ENCODE results near the gene CDH16.
A peak's percentile ranks its signal among the peaks of the same experiment; 100 is the strongest.
"Not testable (repeated sequence)": the region's sequence is repeated elsewhere in the genome, so short reads cannot be mapped to it uniquely, and the experiment has no call there.

CDH16 gene

DNA sequence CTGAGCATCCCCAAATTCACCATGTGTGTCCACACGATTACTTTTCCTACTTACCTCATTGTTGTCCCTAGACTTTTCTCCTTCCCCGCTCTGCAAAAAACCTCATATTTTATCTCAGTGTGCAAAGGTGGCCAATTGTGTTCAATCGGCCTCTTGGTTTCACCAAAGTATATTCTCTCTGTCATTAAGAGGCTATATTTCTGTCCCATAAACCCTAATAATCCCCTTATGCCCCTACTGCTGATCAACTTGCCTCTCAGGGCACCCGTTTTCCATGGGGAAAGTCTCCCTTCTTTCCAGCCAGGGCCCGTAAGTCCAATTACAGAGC lies 28.3 kb upstream of the CDH16 start:
- no peak for DNase-seq (ENCODE audit: low read depth, low spot score)

DNA sequence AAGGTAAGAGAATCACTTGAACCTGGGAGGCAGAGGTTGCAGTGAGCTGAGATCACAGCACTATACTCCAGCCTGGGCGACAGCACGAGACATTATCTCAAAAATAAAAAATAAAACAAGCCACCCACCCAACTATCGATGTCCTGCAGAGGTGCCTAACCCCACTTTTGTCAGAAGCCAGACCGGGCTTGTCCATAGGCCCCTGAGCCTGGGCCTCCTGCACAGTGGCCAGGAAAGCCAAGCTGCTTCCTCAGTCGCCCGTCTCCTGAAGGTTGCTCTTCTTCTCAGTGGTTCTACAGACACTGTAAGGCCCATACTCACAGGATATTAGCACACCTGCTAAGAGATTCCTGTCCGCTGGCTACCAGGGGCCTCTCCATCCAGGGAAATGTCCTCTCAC lies 27.9 kb upstream of the CDH16 start:
- no peak for DNase-seq (ENCODE audit: low read depth, low spot score)

DNA sequence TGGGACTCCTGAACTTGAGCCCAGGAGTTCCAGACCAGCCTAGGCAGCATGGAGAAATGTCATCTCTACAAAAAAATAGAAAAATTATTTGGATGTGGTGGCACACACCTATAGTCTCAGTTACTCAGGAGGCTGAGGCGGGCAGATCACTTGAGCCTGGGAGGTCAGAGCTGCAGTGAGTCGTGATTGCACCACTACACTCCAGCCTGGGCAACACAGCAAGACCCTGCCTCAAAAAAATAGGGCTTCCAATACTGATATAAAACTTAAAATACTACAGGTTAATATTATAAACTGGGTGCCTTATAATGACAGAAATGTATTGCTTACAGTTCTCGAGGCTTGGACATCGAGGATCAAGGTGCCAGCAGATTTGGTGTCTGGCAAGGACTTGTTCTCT lies 27.3 kb upstream of the CDH16 start:
- DNase-seq (ENCODE audit: low read depth, low spot score) = no peak

DNA sequence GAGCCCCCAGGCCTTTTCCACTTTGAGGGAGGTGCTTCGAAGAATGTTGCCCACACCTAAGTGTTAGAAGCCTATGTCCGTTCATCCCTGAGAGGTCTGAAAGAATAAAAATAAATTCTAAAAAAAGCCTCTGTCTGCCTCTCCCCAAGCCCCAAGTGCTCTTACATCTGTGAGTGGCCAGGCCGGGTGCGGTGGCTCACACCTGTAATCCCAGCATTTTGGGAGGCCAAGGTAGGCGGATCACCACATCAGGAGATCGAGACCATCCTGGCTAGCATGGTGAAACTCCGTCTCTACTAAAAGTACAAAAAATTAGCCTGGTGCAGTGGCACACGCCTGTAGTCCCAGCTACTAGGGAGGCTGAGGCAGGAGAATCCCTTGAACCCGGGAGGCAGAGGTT lies 26.3 kb upstream of the CDH16 start:
- not testable (repeated sequence) for DNase-seq (ENCODE audit: low read depth, low spot score)

DNA sequence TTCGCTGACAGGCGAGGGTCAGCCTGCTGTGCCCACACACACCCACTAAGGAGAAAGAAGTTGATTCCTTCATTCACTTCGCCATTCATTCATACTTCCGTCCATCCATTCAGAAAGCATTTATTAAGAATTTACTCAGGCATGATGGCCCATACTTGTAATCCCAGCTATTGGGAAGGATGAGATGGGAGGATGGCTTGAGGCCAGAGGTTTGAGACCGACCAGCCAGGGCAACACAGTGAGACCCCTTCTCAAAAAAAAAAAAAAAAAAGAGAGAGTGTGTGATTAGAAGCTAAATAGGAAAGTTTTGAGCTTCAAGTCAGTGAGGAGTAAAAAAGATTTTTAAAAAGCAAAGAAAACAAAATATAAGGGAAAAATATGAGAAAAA lies 25.4 kb upstream of the CDH16 start:
- no peak for DNase-seq (ENCODE audit: low read depth, low spot score)

DNA sequence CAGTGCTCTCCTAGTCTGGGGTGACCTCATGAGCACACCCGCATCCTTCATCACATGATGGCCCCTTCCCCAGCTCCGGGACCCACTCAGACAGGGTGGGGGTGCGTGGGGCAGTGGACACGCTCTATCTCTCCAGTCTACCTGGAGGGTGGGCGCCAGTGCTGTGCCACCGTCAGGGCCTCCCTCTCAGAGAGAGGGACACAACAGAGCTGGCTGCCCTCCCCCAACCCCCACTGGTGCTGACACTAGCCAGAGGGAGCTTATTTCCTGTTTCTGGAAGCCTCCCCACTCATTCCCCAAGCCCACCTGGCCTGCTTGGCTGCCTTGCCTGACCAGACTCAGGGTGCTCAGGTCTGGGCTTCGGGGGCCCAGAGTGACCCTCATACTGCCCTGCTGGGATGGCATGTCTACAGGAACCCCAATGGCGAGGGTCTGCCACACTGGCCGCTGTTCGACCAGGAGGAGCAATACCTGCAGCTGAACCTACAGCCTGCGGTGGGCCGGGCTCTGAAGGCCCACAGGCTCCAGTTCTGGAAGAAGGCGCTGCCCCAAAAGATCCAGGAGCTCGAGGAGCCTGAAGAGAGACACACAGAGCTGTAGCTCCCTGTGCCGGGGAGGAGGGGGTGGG lies 24.9 kb upstream of the CDH16 start:
- DNase-seq (ENCODE audit: low read depth, low spot score) = no peak

DNA sequence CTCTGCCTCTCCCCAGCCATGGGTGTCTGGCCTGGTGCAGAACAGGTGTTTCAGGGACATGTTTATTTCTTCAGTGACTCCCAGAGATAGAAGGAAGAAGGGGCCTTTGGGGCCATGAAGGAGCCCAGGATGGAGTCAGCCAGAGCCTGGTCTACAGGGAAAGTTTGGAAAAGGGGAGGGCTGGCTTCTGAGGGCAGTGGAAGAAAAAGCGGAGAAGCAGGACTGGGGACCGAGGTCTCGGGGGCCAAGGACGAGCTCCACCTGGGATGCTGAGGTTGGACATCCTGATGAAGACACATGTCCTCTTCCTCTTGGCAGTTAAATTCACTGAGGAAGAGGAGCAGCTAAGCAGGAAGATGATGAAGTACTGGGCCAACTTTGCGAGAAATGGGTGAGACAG lies 24.3 kb upstream of the CDH16 start:
- no peak for DNase-seq (ENCODE audit: low read depth, low spot score)

DNA sequence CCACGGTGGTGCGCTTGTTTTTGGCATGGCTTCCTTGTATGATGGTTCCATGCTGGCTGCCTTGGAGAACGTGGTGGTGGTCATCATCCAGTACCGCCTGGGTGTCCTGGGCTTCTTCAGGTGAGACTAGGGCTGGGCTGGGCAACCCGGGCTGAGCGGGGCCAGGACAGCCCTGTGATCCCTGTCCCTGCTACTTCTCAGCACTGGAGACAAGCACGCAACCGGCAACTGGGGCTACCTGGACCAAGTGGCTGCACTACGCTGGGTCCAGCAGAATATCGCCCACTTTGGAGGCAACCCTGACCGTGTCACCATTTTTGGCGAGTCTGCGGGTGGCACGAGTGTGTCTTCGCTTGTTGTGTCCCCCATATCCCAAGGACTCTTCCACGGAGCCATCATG lies 21.6 kb upstream of the CDH16 start:
- no peak for DNase-seq (ENCODE audit: low read depth, low spot score)

DNA sequence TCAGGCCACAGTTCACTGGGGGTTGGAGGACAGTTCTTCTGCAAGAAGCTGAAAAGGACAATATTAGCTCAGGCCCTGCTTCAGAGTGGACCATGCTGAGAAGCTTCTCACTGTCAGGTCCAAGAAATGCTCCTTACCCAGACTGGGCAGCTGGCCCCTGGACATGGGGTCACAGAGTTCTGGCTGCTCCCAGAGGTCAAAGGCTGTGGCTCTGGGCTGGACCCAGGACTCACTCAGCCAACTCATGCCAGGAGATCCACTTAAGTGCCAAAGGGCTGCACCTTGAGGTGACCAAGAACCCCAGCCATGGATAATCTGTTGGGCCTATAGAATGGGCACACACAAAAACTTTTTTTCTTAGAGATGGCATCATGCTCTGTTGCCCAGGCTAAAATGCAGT lies 20.7 kb upstream of the CDH16 start:
- no peak for DNase-seq (ENCODE audit: low read depth, low spot score)

DNA sequence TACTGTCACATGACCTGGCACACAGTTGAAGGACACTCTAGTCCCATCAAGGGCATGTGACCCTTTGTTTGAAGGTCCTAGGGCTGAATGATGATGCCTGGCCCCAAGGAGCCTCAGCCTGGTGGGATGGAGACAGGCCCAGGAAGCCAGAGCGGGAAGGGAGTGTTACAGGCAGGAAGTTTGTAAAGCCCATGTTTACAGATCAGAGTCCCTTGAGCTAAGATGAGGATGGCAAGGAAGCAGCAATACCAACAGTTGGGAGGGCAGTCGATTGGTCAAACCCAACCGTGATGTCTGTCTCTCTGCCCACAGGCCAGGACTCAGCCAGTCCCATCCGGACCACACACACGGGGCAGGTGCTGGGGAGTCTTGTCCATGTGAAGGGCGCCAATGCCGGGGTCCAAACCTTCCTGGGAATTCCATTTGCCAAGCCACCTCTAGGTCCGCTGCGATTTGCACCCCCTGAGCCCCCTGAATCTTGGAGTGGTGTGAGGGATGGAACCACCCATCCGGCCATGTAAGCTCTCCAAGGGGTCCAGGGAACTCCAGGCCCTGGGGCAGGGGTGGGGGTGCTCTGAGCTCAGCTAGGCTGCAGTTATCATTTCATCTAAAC lies 19.1 kb upstream of the CDH16 start:
- no peak for DNase-seq (ENCODE audit: low read depth, low spot score)

DNA sequence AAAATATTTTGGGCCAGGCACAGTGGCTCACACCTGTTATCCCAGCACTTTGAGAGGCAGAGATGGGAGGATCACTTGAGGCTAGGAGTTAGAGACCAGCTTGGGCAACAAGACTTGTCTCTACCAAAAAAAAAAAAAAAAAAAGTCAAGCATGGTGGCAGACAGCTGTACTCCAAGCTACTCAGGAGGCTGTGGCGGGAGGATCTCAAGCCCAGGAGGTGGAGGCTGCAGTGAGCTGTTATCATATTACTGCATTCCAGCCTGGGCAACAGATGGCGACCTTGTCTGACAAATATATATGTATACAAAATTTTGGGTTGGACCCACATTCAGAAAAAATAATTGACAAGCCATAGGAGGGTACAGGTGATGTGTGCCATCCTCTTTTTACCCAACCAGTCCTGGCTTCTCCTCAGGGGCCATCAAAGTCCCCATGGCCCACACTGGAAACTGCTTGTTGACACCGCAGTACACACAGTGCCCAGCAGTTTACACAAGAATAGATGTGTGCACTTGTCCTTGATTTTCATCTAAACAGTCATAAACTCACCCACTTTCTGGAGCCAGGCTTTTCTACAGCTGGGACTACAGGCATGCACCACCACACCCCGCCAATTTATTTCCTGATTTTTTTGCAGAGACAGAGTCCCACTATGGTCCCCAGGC lies 18.3 kb upstream of the CDH16 start:
- no peak for DNase-seq (ENCODE audit: low read depth, low spot score)

DNA sequence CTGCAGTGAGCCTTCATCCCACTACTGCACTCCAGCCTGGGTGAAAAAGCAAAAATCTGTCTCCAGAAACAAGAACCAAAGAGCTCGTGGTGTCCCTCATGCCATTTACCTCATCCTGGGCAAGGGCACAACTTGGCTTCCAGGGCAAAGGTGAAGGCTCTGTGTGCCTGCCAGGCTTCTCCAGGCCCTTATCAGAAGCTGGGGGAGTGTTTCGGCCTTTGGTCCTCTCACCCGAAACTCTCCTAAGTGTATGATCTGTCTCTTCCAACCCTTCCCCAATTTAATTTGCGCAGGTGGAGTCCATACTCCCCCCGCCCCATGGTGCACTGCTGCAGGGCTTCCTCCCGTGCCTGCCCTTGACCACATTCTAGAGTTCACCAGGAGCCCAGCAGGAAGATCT lies 17.8 kb upstream of the CDH16 start:
- DNase-seq (ENCODE audit: low read depth, low spot score) = no peak

DNA sequence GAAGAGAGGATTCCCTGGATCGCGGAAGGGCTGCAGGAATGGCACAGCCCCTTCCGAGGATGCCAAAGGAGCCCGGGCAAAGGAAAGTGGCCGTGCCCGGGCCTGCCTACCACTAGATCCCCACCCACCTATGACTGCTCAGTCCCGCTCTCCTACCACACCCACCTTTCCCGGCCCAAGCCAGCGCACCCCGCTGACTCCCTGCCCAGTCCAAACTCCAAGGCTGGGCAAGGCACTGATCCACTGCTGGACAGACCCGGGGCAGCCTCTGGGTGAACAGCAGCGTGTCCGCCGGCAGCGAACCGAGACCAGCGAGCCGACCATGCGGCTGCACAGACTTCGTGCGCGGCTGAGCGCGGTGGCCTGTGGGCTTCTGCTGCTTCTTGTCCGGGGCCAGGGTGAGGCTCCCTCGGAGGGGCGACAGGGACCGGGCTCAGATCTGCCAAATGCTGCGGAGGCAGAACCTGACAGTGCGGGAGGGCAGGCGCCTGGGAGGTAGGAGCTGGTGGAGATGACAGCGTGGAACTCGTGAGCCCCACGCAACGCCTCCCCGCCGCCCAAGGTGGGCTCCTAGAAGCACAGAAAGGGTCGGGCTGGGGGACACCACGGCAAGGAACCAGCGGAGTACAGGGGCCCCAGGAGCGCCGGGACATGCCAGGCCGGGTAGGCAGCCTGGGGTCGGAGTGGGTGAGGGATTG lies 16.8 kb upstream of the CDH16 start, which contains the start of gene CES2:
CES2 (plus strand) TSS at position 203 of the 698 bp plus-strand sequence; CDS start at position 323, 120 bp downstream.
- no peak for DNase-seq (ENCODE audit: low read depth, low spot score)

DNA sequence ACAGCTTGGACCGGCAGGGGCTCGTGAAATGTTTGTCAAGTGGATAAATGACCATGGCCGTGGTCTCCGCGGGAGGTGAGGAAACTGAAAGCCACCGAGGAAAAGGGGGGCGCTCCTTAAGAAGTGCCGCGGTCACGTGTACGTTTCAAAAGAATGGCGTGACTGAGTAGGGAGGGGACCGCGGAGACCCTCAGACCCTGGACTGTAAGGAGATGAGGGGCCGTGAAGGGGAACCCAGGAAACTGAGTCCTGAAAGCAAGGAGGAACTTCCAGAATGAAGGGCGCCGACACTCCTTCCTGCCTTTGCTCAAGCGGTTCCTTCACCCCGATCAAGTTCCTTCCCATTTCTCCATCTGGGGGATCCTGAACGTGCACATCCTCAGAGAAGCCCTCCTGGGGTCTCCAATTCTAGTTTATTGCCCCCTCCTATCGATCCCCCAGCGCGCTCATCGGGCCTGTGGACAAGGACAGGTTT lies 16.2 kb upstream of the CDH16 start:
- DNase-seq (ENCODE audit: low read depth, low spot score) = not testable (repeated sequence)

DNA sequence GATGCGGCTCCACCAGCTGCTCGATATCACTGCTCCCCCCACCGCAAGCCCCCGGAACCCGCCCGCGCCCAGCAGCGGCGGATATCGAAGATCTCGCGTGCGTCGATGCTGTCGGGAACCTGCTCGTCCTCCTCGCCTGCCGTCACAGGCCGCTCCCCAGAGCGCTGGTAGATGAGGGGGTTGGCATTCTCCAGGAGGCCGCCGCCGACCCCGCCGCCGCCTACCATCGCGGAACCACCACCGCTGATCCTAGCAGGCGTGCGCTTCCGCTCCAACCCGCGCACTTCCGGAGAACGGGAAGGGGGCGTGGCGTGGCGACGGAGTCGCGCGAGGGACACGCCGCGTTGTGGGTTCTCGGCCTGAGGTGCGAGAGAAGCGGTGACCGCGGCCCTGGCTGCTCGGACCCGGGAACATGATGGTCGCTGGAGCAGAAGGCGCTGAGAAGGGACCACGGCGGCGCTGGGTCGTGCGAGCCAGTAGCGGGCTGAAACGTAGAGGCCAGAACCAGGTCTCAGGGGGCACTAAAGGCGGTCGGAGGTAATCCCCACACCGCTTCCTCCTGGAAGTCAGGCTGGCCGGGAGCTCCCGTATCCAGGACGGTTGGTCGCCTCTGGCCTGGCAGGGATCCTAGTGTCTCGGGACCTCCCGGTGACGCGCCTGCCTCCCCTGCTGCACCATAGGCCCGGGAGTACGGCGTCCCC lies 15.6 kb upstream of the CDH16 start, which contains the start of gene CIAO2B:
CIAO2B (minus strand) TSS at position 265 of the 701 bp plus-strand sequence; CDS start at position 227, 38 bp downstream.
- DNase-seq (ENCODE audit: low read depth, low spot score) = peak; percentile 58

DNA sequence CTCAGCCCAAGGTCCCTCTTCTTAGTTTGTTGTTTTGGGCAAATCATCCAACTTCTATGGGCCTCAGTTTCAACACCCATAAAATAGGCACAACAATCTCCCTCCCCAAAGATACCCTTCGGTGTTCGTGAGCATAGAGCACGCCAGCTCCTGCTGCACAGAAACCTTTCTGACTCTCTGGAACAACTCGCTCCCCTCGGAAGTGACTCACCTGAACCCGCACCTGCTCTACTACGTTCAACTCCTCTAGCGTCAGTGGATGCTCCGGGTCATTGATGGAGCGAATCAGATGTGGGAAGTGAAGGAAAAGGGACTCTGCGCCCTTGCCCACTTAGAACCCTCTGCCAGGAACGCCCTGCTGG lies 15.1 kb upstream of the CDH16 start:
- DNase-seq (ENCODE audit: low read depth, low spot score) = no peak

DNA sequence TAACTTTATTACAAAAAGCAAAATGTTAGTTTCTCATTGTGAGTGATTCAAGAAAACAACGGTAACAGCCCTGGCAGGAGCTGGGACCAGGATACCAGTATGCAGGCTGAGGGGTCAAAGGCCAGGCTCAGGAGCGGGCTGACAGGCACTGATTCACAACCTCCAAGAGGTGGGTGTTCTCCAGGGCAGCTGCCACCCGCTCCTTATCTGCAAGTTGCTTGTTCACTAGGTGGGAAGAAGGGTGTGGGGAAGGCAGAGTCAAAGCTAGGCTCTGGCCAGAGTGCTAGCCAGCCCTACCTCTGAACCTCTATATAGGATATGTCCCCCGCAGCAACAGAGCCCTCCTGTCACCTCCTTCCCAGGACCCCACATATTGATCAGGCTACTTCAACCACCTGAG lies 13.4 kb upstream of the CDH16 start:
- no peak for DNase-seq (ENCODE audit: low read depth, low spot score)

DNA sequence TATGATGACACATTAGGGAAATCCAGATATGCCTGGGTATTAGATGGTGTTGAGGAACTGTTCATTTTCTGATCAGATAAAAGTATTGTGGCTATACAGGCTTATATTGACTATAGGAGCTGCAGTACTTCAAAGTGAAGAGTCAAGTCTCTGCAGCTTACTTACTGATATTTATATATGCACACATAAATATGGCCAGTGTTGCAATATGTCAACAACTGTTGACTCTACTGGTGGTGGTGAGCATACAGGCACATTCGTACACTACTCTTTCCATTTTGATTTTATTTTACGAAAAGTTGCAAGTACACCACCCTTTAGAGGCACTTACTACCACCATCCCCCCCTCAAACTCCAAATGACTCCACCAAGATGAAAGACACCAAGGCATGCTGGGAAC lies 13.0 kb upstream of the CDH16 start:
- DNase-seq (ENCODE audit: low read depth, low spot score) = no peak

DNA sequence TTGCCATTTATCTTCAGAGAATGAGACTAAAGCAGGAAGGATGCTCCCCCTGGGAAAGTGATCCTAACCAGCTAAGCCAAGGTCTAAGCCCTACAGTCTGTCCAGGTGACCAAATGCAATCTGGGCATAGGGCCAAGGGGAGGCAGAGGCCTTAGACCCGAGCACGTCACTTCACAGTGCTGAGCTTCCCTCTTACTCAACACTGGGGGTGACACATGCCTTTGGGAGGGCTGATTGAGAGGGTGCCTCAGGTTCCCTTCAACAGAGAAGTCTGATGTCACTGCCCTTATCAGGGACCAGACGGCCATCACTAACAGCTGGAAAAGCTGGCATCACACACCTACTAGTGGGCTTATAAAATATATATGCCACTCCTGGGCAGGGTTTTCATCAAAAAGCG lies 11.5 kb upstream of the CDH16 start:
- no peak for DNase-seq (ENCODE audit: low read depth, low spot score)

DNA sequence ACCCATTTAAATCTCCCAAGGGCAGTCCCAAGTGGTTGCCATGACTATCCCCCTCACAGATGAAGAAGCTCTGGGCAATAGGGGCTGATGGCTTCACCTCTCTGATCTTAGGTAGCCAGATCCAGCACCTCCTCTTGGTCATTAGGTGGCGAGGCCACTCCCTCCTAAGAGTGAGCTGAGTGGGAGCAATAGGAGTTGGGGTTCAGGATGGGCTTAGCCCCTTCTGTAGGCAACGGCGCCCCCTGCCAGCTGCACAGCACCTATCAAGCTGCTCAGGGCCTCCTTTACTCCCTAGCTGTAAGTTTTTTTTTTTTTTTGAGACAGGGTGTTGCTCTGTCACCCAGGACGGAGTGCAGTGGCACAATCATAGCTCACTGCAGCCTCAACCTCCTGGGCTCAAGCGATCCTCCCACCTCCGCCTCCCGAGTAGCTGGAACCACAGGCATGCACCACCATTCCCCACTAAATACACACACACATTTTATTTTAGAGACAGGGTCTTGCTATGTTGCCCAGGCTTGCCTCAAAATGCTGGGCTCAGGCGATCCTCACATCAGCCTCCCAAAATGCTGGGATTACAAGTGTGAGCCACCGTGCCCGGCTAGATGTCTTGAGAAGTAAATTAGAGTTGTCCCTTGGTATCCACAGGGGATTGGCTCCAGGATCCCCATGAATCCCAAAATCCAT lies 10.2 kb upstream of the CDH16 start:
- no peak for DNase-seq (ENCODE audit: low read depth, low spot score)

DNA sequence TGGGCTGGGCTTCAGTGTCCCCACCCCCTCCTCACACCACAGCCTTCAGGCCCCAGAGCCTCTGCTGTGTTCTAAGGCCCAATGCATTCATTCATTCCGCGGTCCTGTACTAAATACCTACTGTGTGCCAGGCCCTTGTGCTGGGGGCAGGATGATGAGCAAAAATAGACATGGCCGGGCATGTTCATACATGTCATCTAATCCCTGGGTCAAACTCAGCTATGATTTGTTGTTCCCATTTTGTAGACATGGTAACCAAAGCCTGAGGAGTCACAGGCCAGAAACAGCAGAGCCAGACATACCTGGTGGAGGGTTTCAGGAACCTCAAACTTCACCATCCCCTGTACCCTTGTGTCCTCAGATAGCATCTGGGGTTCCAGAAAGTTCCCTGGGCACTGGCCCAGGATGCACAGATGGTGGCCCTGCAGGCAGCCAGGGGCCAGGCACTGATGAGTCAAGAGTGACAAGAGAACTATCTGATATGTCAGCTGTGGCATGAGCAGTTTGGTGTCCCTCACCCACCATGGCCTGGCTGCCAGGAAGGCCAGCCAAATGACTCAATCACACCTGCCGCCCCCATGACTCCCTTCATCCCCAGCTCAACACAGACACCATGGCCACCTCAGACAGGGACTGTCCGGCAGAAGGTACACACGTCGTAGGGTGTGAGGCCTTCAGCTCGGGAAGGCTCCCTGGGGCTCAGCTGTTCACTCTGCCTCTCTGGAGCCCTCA lies 9.4 kb upstream of the CDH16 start:
- no peak for DNase-seq (ENCODE audit: low read depth, low spot score)
